H1 (cell line): ENCODE data around the gene MAN1A2. TPM values are rescaled to one million over a fixed set of nuclear protein-coding genes. Genes with fewer than 3 reads are reported as not detected.

Experiments used
- CTCF ChIA-PET: fragments of 300-600 bp; sonication (Branson Sonifier 250); formaldehyde crosslinking; loops from one replicate; lab custom pipeline; 2021; ENCODE audit not compliant: partially characterized antibody; lab: Charles Lee
- POLR2A ChIA-PET: fragments of 300-600 bp; sonication (Branson Sonifier 250); formaldehyde crosslinking; loops from one replicate; lab custom pipeline; 2021; ENCODE audit warnings: inconsistent platforms; ENCODE audit not compliant: partially characterized antibody; lab: Charles Lee
- DNase-seq, 2 experiments: peaks; one replicate each; pipeline versions ENCODE4 v3.0.0 to v3.0.0-alpha.2; 2010 to 2022; ENCODE audit warnings: low spot score in 2 of 2, low read depth in 1 of 2, mixed read lengths in 1 of 2
- FAIRE-seq: peaks from 2 replicates; lab custom pipeline; 2011; peaks lifted over from hg19 to GRCh38; lab: Jason Lieb, UNC
- H2AFZ ChIP-seq: 2 replicates; pipeline ENCODE4 v1.8.1; 2012; ENCODE audit warnings: low read length, inconsistent platforms
- H2AK5ac ChIP-seq: 2 replicates; pipeline ENCODE4 v1.6.1; 2013; ENCODE audit warnings: low read depth, low read length
- H2BK120ac ChIP-seq: replicated peaks from 2 replicates; pipeline ENCODE3; 2013; ENCODE audit warnings: low read depth, low read length, inconsistent platforms
- H2BK12ac ChIP-seq: 2 replicates; pipeline ENCODE4 v1.6.1; 2013; ENCODE audit warnings: low read depth, low read length
- H2BK15ac ChIP-seq: 2 replicates; pipeline ENCODE4 v1.6.1; 2013; ENCODE audit warnings: low read length
- H2BK20ac ChIP-seq: 2 replicates; pipeline ENCODE4 v1.6.1; 2013; ENCODE audit warnings: low read length
- H2BK5ac ChIP-seq: 2 replicates; pipeline ENCODE4 v1.6.1; 2013; ENCODE audit warnings: low read depth, low read length
- H3K14ac ChIP-seq: 2 replicates; pipeline ENCODE4 v1.6.1; 2013; ENCODE audit warnings: inconsistent platforms; ENCODE audit not compliant: insufficient read length
- H3K18ac ChIP-seq: 2 replicates; pipeline ENCODE4 v1.6.1; 2013; ENCODE audit warnings: low read length; ENCODE audit errors: extremely low read depth
- H3K23ac ChIP-seq: 2 replicates; pipeline ENCODE4 v1.6.1; 2013; ENCODE audit warnings: inconsistent platforms; ENCODE audit not compliant: insufficient read length
- H3K23me2 ChIP-seq: 2 replicates; pipeline ENCODE4 v1.6.1; 2013; ENCODE audit warnings: low read depth, low read length
- H3K27ac ChIP-seq: 2 replicates; pipeline ENCODE4 v1.6.1; 2011; ENCODE audit warnings: low read depth, low read length, inconsistent platforms
- H3K27me3 ChIP-seq, 4 experiments: replicated peaks in 1 of 4; 1 replicate in 1 of 4; 2 replicates in 3 of 4; pipeline versions ENCODE4 v1.6.1 to v1.8.1; 2011 to 2013; ENCODE audit warnings: low read length in 3 of 4, mild to moderate bottlenecking in 3 of 4, inconsistent platforms in 2 of 4, mixed read lengths in 2 of 4, moderate library complexity in 1 of 4; ENCODE audit not compliant: control insufficient read depth in 3 of 4, insufficient read depth in 3 of 4; ENCODE audit errors: extremely low read depth in 1 of 4
- H3K36me3 ChIP-seq, 4 experiments: 2 replicates each; pipeline versions ENCODE4 v1.6.1 to v1.8.1; 2011 to 2013; ENCODE audit warnings: mild to moderate bottlenecking in 4 of 4, low read length in 3 of 4, moderate library complexity in 2 of 4, control low read depth in 1 of 4, inconsistent platforms in 1 of 4; ENCODE audit not compliant: insufficient read depth in 4 of 4, control insufficient read depth in 2 of 4
- H3K4ac ChIP-seq: replicated peaks from 2 replicates; pipeline ENCODE3; 2013; ENCODE audit warnings: low read length, low read depth, mixed read lengths, inconsistent platforms; ENCODE audit not compliant: insufficient read length
- H3K4me1 ChIP-seq, 4 experiments: replicated peaks in 1 of 4; 1 replicate in 1 of 4; 2 replicates in 3 of 4; pipeline versions ENCODE4 v1.6.1 to v1.8.1; 2011 to 2013; ENCODE audit warnings: low read length in 3 of 4, inconsistent platforms in 2 of 4, mixed read lengths in 1 of 4; ENCODE audit not compliant: insufficient read depth in 4 of 4, control insufficient read depth in 3 of 4
- H3K4me2 ChIP-seq, 2 experiments: 2 replicates each; pipeline versions ENCODE4 v1.6.1 to v1.8.1; 2011 to 2013; ENCODE audit warnings: low read depth in 2 of 2, low read length in 2 of 2, control low read depth in 1 of 2, inconsistent platforms in 1 of 2, mild to moderate bottlenecking in 1 of 2; ENCODE audit not compliant: insufficient read depth in 1 of 2
- H3K4me3 ChIP-seq, 4 experiments: fragments of 200-600, 300-600 bp in 1 of 4; sonication (generic), shearing (Covaris generic), sonication (Bioruptor Twin) in 1 of 4; 2 replicates each; pipeline versions ENCODE4 v1.5.1 to v1.8.1; 2011 to 2016; ENCODE audit warnings: low read length in 4 of 4, low read depth in 3 of 4, control low read depth in 2 of 4, inconsistent platforms in 2 of 4, mild to moderate bottlenecking in 2 of 4, mixed read lengths in 1 of 4, moderate library complexity in 1 of 4; ENCODE audit not compliant: insufficient read depth in 2 of 4; ENCODE audit errors: extremely low read depth in 1 of 4
- H3K56ac ChIP-seq: replicated peaks from 2 replicates; pipeline ENCODE3; 2013; ENCODE audit warnings: low read depth, mild to moderate bottlenecking, mixed read lengths, low read length, inconsistent platforms; ENCODE audit not compliant: insufficient read length
- H3K79me1 ChIP-seq: 2 replicates; pipeline ENCODE4 v1.6.1; 2013; ENCODE audit warnings: low read depth, low read length, control low read depth
- H3K79me2 ChIP-seq, 2 experiments: 2 replicates each; pipeline versions ENCODE4 v1.6.1 to v1.8.1; 2012 to 2013; ENCODE audit warnings: low read length in 2 of 2, mild to moderate bottlenecking in 2 of 2, inconsistent platforms in 1 of 2; ENCODE audit not compliant: insufficient read depth in 2 of 2, control insufficient read depth in 1 of 2
- H3K9ac ChIP-seq, 4 experiments: replicated peaks in 1 of 4; 1 replicate in 1 of 4; 2 replicates in 3 of 4; pipeline versions ENCODE4 v1.6.1 to v1.8.1; 2011 to 2013; ENCODE audit warnings: low read depth in 3 of 4, low read length in 3 of 4, control low read depth in 2 of 4, mild to moderate bottlenecking in 2 of 4, moderate library complexity in 2 of 4, inconsistent platforms in 1 of 4; ENCODE audit errors: extremely low read depth in 1 of 4
- H3K9me3 ChIP-seq, 2 experiments: 2 replicates each; pipeline versions ENCODE4 v1.6.1 to v1.8.1; 2012 to 2013; ENCODE audit warnings: mild to moderate bottlenecking in 2 of 2, moderate library complexity in 2 of 2, control low read depth in 1 of 2, inconsistent platforms in 1 of 2, low read depth in 1 of 2, low read length in 1 of 2, mixed read lengths in 1 of 2; ENCODE audit not compliant: insufficient read depth in 2 of 2
- H4K20me1 ChIP-seq, 2 experiments: replicated peaks in 1 of 2; 2 replicates each; pipeline versions ENCODE3 to v1.8.1; 2011 to 2013; ENCODE audit warnings: inconsistent platforms in 2 of 2, low read length in 2 of 2, mild to moderate bottlenecking in 1 of 2; ENCODE audit not compliant: insufficient read depth in 2 of 2, control insufficient read depth in 1 of 2
- H4K5ac ChIP-seq: 2 replicates; pipeline ENCODE4 v1.6.1; 2013; ENCODE audit warnings: low read length, low read depth, mixed read lengths, inconsistent platforms; ENCODE audit not compliant: insufficient read length
- H4K8ac ChIP-seq: 2 replicates; pipeline ENCODE4 v1.8.0; 2013; ENCODE audit warnings: mild to moderate bottlenecking, moderate library complexity, low read length, inconsistent platforms; ENCODE audit not compliant: insufficient read depth; ENCODE audit errors: extremely low read depth
- H4K91ac ChIP-seq: replicated peaks from 2 replicates; pipeline ENCODE3; 2013; ENCODE audit warnings: low read length, mixed read lengths, inconsistent platforms; ENCODE audit not compliant: insufficient read length
- BACH1 ChIP-seq: IDR thresholded peaks from 2 replicates; pipeline ENCODE4 v1.6.1; 2012; ENCODE audit warnings: low read length, improper control_type of control experiment
- CBX8 ChIP-seq: fragments of 300-800, 300-1000 bp; sonication (generic); IDR thresholded peaks from 2 replicates; pipeline ENCODE4 v1.7.1; 2016; ENCODE audit warnings: low read depth, low read length, borderline replicate concordance
- EGR1 ChIP-seq: IDR thresholded peaks from 2 replicates; pipeline ENCODE4 v1.6.1; 2011; ENCODE audit warnings: low read depth, low read length, borderline replicate concordance
- EZH2 ChIP-seq: fragments of 200-600 bp; sonication (generic); IDR thresholded peaks from 2 replicates; pipeline ENCODE4 v1.7.1; 2012; ENCODE audit warnings: low read depth, mild to moderate bottlenecking, moderate library complexity, low read length, inconsistent platforms; ENCODE audit not compliant: severe bottlenecking
- GABPA ChIP-seq: IDR thresholded peaks from 2 replicates; pipeline ENCODE4 v1.6.1; 2011; ENCODE audit warnings: mild to moderate bottlenecking, low read length, moderate library complexity, borderline replicate concordance; ENCODE audit not compliant: insufficient read depth
- HDAC6 ChIP-seq: IDR thresholded peaks from one replicate; pipeline ENCODE4 v1.7.1; 2012; ENCODE audit warnings: low read depth, mild to moderate bottlenecking, inconsistent platforms, low read length, moderate library complexity
- KDM4A ChIP-seq: IDR thresholded peaks from one replicate; pipeline ENCODE4 v1.7.1; 2012; ENCODE audit warnings: low read depth, mild to moderate bottlenecking, moderate library complexity, low read length, inconsistent platforms; ENCODE audit not compliant: severe bottlenecking
- KDM5A ChIP-seq: fragments of 200-600 bp; IDR thresholded peaks from 2 replicates; pipeline ENCODE4 v1.7.1; 2012; ENCODE audit warnings: mild to moderate bottlenecking, low read length, inconsistent platforms, mixed read lengths
- MAFK ChIP-seq: IDR thresholded peaks from 2 replicates; pipeline ENCODE4 v1.6.1; 2012; ENCODE audit warnings: low read depth, mild to moderate bottlenecking, improper control_type of control experiment, low read length
- NANOG ChIP-seq: IDR thresholded peaks from 2 replicates; pipeline ENCODE4 v1.6.1; 2011; ENCODE audit warnings: low read length, low read depth, mild to moderate bottlenecking, inconsistent platforms; ENCODE audit not compliant: insufficient read depth, poor library complexity, severe bottlenecking
- POLR2A ChIP-seq, 2 experiments: IDR thresholded peaks; 1 replicate in 1 of 2; 2 replicates in 1 of 2; pipeline ENCODE4 v1.6.1; 2011; ENCODE audit warnings: low read depth in 2 of 2, low read length in 2 of 2, mild to moderate bottlenecking in 2 of 2; ENCODE audit errors: control extremely low read depth in 1 of 2
- SIRT6 ChIP-seq: IDR thresholded peaks from one replicate; pipeline ENCODE4 v1.7.1; 2012; ENCODE audit warnings: low read length, inconsistent platforms
- SUZ12 ChIP-seq: fragments of 200-600 bp; sonication (generic); IDR thresholded peaks from 2 replicates; pipeline ENCODE4 v1.6.1; 2012; ENCODE audit warnings: mild to moderate bottlenecking, inconsistent platforms, low read length, moderate library complexity, mixed read lengths
- TCF12 ChIP-seq: IDR thresholded peaks from 2 replicates; pipeline ENCODE4 v1.6.1; 2011; ENCODE audit warnings: low read depth, mild to moderate bottlenecking, low read length
- ZNF274 ChIP-seq: IDR thresholded peaks from 2 replicates; pipeline ENCODE4 v1.7.0; 2012; ENCODE audit warnings: low read length, borderline replicate concordance; ENCODE audit errors: extremely low read depth
- polyA plus RNA-seq, 7 experiments: library from polyadenylated mRNA; depleted of rRNA in 3 of 7; stranded (reverse) in 5 of 7; unstranded in 2 of 7; fragments of >200 nt in 5 of 7; fragments of 200-250 nt in 2 of 7; gene quantifications; 1 replicate in 5 of 7; 2 replicates in 1 of 7; 4 replicates in 1 of 7; pipeline versions ENCODE4 v1.2.1 to v1.2.3, GENCODE V29; 2011 to 2013; ENCODE audit warnings: missing spikeins in 2 of 7, mixed read lengths in 2 of 7
- total RNA-seq: library from RNA; stranded (reverse); fragmentation: NEBNext Ultra II Directional; extraction: Animal tissue kit (Norgen Biotek cat#: 25700); gene quantifications from 2 replicates; pipeline ENCODE4 v1.2.1, GENCODE V29; 2021
- TF ChIP-seq, protein P1 (sequence below): IDR thresholded peaks from 2 replicates; pipeline ENCODE4 v1.6.1; 2012; ENCODE audit warnings: inconsistent platforms

MAN1A2 gene
- total and polyA plus RNA-seq, 2 of the 8 experiments (the other 6 are each of a cell fraction or from before 2014, with no cell fraction given) = 5.5 to 18.8 TPM

DNA sequence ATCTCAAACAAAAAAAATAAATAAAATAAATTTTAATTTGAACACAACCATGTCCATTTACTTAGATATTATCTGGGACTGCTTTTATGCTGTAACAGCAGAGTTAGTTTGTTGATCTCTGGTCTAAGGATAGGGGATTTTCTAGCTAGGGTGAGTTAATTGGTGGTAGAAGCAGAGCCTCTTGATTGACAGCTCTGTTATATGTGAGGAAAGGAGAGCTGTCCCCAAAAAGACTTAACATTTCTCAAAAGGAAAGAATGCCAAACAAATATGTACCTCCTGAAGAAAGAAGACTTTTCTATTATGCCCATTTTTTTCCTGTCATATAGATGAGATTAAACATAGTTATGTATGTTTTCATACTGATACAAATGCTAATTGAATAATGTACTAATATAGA is 37.8 kb downstream of the MAN1A2 start:
- Histone ChIP-seq H3K18ac (no peak overlapping the region), H3K79me2 (no peaks in the 10 kb centered on the region; a peak in 1 of 4 replicates), H2BK5ac (no peak overlapping the region), H3K4me3 (no peak overlapping the region), H4K91ac (no peak overlapping the region), H4K5ac (no peak overlapping the region), H3K23me2 (no peaks in the 10 kb centered on the region), H3K9ac (no peak overlapping the region), H3K79me1 (no peaks in the 10 kb centered on the region), H4K20me1 (no peaks in the 10 kb centered on the region), H3K27ac (no peak overlapping the region), H3K4me2 (no peak overlapping the region), H2AK5ac (no peak overlapping the region), H3K4me1 (no peaks in the 10 kb centered on the region), H3K23ac (no peak overlapping the region), H2BK120ac (no peak overlapping the region), H2AFZ (no peak overlapping the region), H2BK15ac (no peak overlapping the region), H3K14ac (no peak overlapping the region), H3K9me3 (peaks cover 5 to 10% of the 10 kb centered on the region in 2 experiments; a peak in 2 of 4 replicates), H2BK12ac (no peak overlapping the region), H2BK20ac (no peak overlapping the region), H3K27me3 (no peaks in the 10 kb centered on the region), H3K36me3 (peaks cover 0 to 8% (median 3%) of the 10 kb centered on the region in 4 experiments; a peak in 3 of 8 replicates), H3K56ac (no peak overlapping the region), H3K4ac (no peak overlapping the region), H4K8ac (no peak overlapping the region)
- no peak for DNase-seq
- TF ChIP-seq SUZ12 (no peak), GABPA (no peak), SIRT6 (no peak), EZH2 (no peak), TCF12 (no peak), MAFK (no peak), EGR1 (no peak), NANOG (no peak), CBX8 (no peak), POLR2A (IDR thresholded peaks at IDR 0.05; ENCODE audit: control extremely low read depth in 1 of 2, low read depth in 2 of 2, low read length in 2 of 2) (no peak), KDM5A (no peak), KDM4A (no peak), HDAC6 (no peak), BACH1 (no peak), ZNF274 (no peak)
- TF ChIP-seq, protein P1, sequence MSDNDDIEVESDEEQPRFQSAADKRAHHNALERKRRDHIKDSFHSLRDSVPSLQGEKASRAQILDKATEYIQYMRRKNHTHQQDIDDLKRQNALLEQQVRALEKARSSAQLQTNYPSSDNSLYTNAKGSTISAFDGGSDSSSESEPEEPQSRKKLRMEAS = no peak
- POLR2A ChIA-PET = no interaction called here
- CTCF ChIA-PET = no interaction called here
- no peak for FAIRE-seq
